ENCODE data around the gene MAML2.

MAML2 gene

GRCh38 chr11:96197801-96198701, 144.9 kb downstream of the MAML2 start:
- FAIRE-seq (peak; percentile 78), DNase-seq (ENCODE audit: insufficient read length) (no peak)
- TF ChIP-seq TAF1 (IDR thresholded peaks at IDR 0.05; ENCODE audit: borderline replicate concordance, low read depth, low read length) (no peak), POLR2A (IDR thresholded peaks at IDR 0.05; ENCODE audit: low read depth, low read length) (no peak), POLR2AphosphoS5 (IDR thresholded peaks at IDR 0.05; ENCODE audit: low read depth, low read length) (no peak)

DNA sequence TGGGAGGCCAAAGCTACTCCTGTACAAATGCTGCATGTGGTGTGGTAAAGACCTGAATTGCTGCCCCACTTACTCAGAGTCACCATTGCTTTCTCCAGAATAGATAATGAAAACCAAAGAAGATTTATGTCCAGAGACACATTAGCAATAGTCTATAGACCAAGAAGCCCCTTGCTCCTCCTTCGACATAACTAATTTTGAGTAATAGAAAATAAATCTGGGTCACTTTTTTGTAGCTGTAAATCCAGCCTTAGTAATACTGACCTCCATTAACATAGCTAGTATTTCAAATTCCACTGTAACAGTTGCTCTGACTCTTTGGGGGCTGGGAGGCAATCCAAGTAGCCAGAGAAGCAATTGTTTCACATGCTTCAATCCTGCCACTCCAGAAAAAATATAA, 145.9 kb downstream of the MAML2 start:
- FAIRE-seq = no peak
- TF ChIP-seq POLR2AphosphoS5 (IDR thresholded peaks at IDR 0.05; ENCODE audit: low read depth, low read length) = no peak
- no peak for TF ChIP-seq TAF1 (IDR thresholded peaks at IDR 0.05; ENCODE audit: borderline replicate concordance, low read depth, low read length)
- no peak for TF ChIP-seq POLR2A (IDR thresholded peaks at IDR 0.05; ENCODE audit: low read depth, low read length)

GRCh38 chr11:96196181-96196662, 146.8 kb downstream of the MAML2 start:
- TF ChIP-seq TAF1 (IDR thresholded peaks at IDR 0.05; ENCODE audit: borderline replicate concordance, low read depth, low read length) (no peak), POLR2A (IDR thresholded peaks at IDR 0.05; ENCODE audit: low read depth, low read length) (no peak), POLR2AphosphoS5 (IDR thresholded peaks at IDR 0.05; ENCODE audit: low read depth, low read length) (no peak)
- FAIRE-seq = peak; percentile 63
- DNase-seq (ENCODE audit: insufficient read length) = no peak

More for the DNA sequence above, 145.9 kb downstream of the MAML2 start:
- no peak for DNase-seq (ENCODE audit: insufficient read length)

DNA sequence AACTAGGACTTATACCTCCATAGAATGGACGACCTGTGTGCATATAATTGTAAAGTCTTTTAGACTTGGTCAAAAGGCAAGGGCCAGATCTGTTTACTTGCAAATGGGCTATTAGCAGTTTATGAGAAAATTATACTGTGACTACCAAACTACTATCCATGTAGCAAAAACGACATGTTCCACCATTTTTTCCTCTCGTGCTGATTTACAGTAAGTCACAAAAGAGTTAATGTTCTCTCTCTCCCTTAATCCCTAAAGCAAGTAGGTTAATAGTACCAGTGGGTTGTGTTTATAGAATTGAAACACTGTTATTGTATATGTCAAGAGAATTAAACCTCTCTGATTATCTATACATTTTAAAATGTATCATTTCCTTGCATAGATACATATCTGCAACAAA, 147.3 kb downstream of the MAML2 start:
- FAIRE-seq (no peak), DNase-seq (ENCODE audit: insufficient read length) (no peak)
- TF ChIP-seq POLR2AphosphoS5 (IDR thresholded peaks at IDR 0.05; ENCODE audit: low read depth, low read length) (no peak), TAF1 (IDR thresholded peaks at IDR 0.05; ENCODE audit: borderline replicate concordance, low read depth, low read length) (no peak), POLR2A (IDR thresholded peaks at IDR 0.05; ENCODE audit: low read depth, low read length) (no peak)

DNA sequence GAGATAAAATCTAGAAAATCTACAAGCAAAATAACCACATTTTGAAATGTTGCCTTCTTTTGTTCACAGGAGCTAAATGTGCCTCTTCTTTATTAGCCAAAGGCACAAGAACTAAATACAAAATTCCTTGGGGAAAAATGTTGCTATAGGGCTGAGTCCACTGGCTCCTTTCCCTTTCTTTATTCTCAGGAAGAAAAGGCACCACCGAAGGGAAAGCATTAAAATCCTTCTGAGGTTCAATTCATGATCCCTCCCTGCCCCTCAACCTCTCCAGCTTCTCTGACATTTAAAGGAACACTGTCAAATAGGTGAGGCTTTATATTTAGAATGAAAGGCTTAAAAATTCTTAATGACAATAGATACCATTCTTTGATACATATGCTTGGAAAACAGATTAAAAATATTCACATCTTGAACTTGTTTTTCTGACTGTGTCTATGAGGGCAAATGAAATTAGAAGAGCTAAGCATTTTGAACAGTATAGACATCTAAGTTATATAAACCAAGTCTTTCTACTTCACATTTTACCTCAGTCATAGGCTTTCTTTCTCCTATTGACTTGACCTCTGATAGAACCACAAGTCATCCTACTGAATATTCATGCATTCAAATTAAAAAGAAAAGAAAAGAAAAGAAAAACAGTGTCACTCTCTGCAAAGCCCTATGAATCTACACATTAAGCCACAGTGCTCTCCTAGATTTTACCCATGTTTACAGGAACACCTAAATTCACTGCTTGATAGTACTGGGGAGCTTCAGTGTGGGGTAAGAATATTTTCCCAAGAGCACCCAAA, 148.2 kb downstream of the MAML2 start:
- TF ChIP-seq TAF1 (IDR thresholded peaks at IDR 0.05; ENCODE audit: borderline replicate concordance, low read depth, low read length) = no peak
- TF ChIP-seq POLR2AphosphoS5 (IDR thresholded peaks at IDR 0.05; ENCODE audit: low read depth, low read length) = no peak
- TF ChIP-seq POLR2A (IDR thresholded peaks at IDR 0.05; ENCODE audit: low read depth, low read length) = no peak
- DNase-seq (ENCODE audit: insufficient read length) (no peak), FAIRE-seq (no peak)

- TF ChIP-seq POLR2A (IDR thresholded peaks at IDR 0.05; ENCODE audit: low read depth, low read length) = no peak
- peak; percentile 48 for FAIRE-seq
- DNase-seq (ENCODE audit: insufficient read length) = no peak
Observed at GRCh38 chr11:96193745-96194443, 149.1 kb downstream of the MAML2 start.

DNA sequence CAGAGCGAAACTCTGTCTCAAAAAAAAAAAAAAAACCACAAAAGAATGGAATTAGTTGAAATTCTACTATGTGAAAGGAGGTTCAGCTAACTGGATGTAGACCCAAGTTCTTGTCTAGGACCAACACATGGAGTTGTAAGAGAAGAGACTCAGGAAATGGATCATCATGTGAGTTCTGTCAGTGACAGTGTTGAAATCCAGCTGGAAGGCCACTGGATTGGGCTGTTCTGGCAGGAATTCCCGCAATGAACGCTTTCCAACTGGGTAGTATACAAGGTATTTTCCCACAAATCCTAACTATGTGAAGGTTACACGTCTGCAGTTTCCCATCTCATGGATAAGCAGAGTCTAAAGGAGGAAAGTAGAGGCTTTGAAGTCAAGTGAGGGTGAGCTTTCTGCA, 151.2 kb downstream of the MAML2 start:
- TF ChIP-seq POLR2AphosphoS5 (IDR thresholded peaks at IDR 0.05; ENCODE audit: low read depth, low read length) = no peak
- TF ChIP-seq TAF1 (IDR thresholded peaks at IDR 0.05; ENCODE audit: borderline replicate concordance, low read depth, low read length) = no peak
- TF ChIP-seq POLR2A (IDR thresholded peaks at IDR 0.05; ENCODE audit: low read depth, low read length) = no peak
- FAIRE-seq = no peak
- no peak for DNase-seq (ENCODE audit: insufficient read length)

DNA sequence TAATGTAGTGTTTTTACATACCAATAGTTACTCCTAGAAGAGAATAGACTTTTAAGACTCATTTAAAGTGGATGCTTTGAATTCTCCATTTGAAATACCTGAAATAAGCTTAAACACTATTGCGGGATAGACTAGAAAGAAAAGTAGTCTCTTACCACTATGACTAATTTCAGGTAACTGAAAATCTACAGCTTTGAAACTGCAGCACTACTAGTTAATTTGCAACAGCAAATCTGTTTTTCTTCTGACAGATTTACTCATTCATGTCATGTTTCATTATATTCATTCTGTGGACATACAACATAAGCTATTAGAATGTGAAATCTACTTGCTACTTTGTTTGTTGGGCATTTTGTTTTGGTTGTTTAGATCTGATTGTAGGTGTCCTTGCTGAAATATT, 153.6 kb downstream of the MAML2 start:
- TF ChIP-seq POLR2A (IDR thresholded peaks at IDR 0.05; ENCODE audit: low read depth, low read length) (no peak), TAF1 (IDR thresholded peaks at IDR 0.05; ENCODE audit: borderline replicate concordance, low read depth, low read length) (no peak), POLR2AphosphoS5 (IDR thresholded peaks at IDR 0.05; ENCODE audit: low read depth, low read length) (no peak)
- no peak for DNase-seq (ENCODE audit: insufficient read length)
- FAIRE-seq = no peak

- TF ChIP-seq POLR2A (IDR thresholded peaks at IDR 0.05; ENCODE audit: low read depth, low read length) (no peak), POLR2AphosphoS5 (IDR thresholded peaks at IDR 0.05; ENCODE audit: low read depth, low read length) (no peak), TAF1 (IDR thresholded peaks at IDR 0.05; ENCODE audit: borderline replicate concordance, low read depth, low read length) (no peak)
- DNase-seq (ENCODE audit: insufficient read length) (no peak), FAIRE-seq (peak; percentile 58)
Observed at GRCh38 chr11:96188243-96189006, 154.6 kb downstream of the MAML2 start.

DNA sequence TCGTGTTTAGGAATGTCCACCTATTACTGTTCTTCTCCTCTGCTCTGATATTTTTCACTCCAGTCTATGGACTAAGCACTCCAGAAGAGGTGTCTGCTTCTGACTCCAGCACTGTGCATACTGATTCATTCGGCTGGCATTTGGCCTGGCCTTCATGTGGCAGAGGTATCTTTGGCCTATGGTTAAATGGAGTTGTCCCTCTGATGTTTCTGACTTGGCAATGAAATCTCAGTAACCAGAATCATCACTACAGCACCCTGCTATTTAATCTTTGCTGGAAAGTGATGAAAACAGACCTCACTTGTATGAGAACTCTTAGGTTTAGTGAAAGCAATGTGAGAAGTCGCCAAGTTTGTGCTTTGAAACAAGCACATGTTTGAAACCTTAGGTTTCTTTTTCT, 155.2 kb downstream of the MAML2 start:
- FAIRE-seq (peak; percentile 70), DNase-seq (ENCODE audit: insufficient read length) (no peak)
- TF ChIP-seq TAF1 (IDR thresholded peaks at IDR 0.05; ENCODE audit: borderline replicate concordance, low read depth, low read length) (no peak), POLR2A (IDR thresholded peaks at IDR 0.05; ENCODE audit: low read depth, low read length) (no peak), POLR2AphosphoS5 (IDR thresholded peaks at IDR 0.05; ENCODE audit: low read depth, low read length) (no peak)

Measured in GM12892 (cell line).